ENCODE measurements around the gene ACBD4.

ACBD4 gene

GRCh38 chr17:45148183-45149036, 12.9 kb downstream of the ACBD4 start, which contains the start of gene HEXIM1 (continued):
- TF ChIP-seq HOXD13 (CRISPR knock-in tag; IDR thresholded peaks at IDR 0.05; ENCODE audit: borderline replicate concordance) (no peak), ZSCAN16 (tag by site-specific recombination; IDR thresholded peaks at IDR 0.05) (peak; percentile 88), ZNF148 (tag by site-specific recombination; IDR thresholded peaks at IDR 0.05; ENCODE audit: borderline replicate concordance) (peak; percentile 98), GLIS2 (tag by site-specific recombination; IDR thresholded peaks at IDR 0.05) (peak; percentile 58), ZNF529 (tag by site-specific recombination; IDR thresholded peaks at IDR 0.05; ENCODE audit: insufficient replicate concordance) (no peak), ZNF449 (tag by site-specific recombination; IDR thresholded peaks at IDR 0.05) (peak; percentile 45), ZNF350 (tag by site-specific recombination; IDR thresholded peaks at IDR 0.05) (no peak), AEBP2 (tag by site-specific recombination; IDR thresholded peaks at IDR 0.05; ENCODE audit: borderline replicate concordance) (peak; percentile 99), ZNF777 (tag by site-specific recombination; IDR thresholded peaks at IDR 0.05; ENCODE audit: borderline replicate concordance) (peak; percentile 93), ZNF398 (tag by site-specific recombination; IDR thresholded peaks at IDR 0.05) (peak; percentile 91), ZNF335 (tag by site-specific recombination; conservative IDR thresholded peaks at IDR 0.05) (no peak; the same call in 1 of the 2 replicates), SCRT2 (tag by site-specific recombination; IDR thresholded peaks at IDR 0.05) (peak; percentile 70), TRIM28 (IDR thresholded peaks at IDR 0.05; ENCODE audit: borderline replicate concordance, low read length) (peak; percentile 30; the same call in 1 of the 2 replicates), ZNF423 (tag by site-specific recombination; IDR thresholded peaks at IDR 0.05) (peak; percentile 75), ZNF513 (tag by site-specific recombination; IDR thresholded peaks at IDR 0.05) (peak; percentile 77), ZNF221 (tag by site-specific recombination; IDR thresholded peaks at IDR 0.05; ENCODE audit: borderline replicate concordance) (no peak), ZNF561 (tag by site-specific recombination; IDR thresholded peaks at IDR 0.05; ENCODE audit: borderline replicate concordance) (peak; percentile 91), HIC1 (tag by site-specific recombination; IDR thresholded peaks at IDR 0.05) (peak; percentile 79), ZNF670 (tag by site-specific recombination; IDR thresholded peaks at IDR 0.05; ENCODE audit: low read depth) (no peak), ZNF426 (tag by site-specific recombination; IDR thresholded peaks at IDR 0.05) (no peak), ZNF558 (tag by site-specific recombination; IDR thresholded peaks at IDR 0.05) (peak; percentile 91), YY2 (tag by site-specific recombination; IDR thresholded peaks at IDR 0.05) (peak; percentile 92), ZNF747 (tag by site-specific recombination; IDR thresholded peaks at IDR 0.05) (peak; percentile 99)

Data from HEK293 (cell line).